Limb (tissue), 2 donors: ENCODE measurements around the gene PPP1CB.
"Not testable (repeated sequence)": the region's sequence is repeated elsewhere in the genome, so short reads cannot be mapped to it uniquely, and the experiment has no call there.

Source experiments
- DNase-seq, 2 donors: peaks; one replicate each; pipeline ENCODE4 v3.0.0-alpha.2; 2016; ENCODE audit errors: extremely low spot score in 2 of 2

PPP1CB gene

DNA sequence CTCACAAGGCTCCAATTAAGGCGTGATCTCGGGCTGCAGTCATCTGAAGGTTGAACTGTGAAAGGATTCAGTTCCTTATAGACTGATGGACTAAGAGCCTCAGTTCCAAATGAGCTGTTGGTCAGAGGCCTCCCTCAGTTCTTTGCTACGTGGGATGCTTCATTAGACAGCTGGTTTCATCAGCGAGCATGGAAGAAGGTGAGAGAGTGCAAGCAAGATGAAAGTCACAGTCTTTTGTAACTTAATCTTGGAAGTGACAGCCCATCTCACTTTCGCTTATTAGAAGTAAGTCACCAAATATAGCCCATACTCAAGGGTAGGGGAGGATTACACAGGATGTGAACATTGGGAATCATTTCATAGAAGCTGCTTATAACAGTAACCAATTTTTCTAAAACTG, 26.8 kb downstream of the PPP1CB start:
- no peak for DNase-seq

DNA sequence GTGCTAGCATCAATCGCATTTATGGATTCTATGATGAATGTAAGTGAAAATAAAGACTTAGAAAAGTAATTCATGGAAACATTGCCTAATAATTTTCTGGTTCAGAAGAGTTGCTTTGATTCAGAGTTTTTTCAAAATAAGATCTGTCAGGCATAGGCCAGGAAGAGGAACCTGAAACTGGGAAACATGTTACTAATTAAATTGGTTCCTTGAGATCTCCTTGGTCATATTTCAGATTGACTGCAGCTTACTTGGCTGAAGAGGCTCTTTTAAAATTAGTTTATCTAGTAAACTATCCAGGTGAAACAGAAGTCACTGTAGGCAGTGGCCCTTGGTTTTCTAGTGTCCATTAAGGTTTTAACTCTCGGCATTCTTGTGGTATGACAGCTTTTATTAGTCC, 27.4 kb downstream of the PPP1CB start:
- DNase-seq: no peak

DNA sequence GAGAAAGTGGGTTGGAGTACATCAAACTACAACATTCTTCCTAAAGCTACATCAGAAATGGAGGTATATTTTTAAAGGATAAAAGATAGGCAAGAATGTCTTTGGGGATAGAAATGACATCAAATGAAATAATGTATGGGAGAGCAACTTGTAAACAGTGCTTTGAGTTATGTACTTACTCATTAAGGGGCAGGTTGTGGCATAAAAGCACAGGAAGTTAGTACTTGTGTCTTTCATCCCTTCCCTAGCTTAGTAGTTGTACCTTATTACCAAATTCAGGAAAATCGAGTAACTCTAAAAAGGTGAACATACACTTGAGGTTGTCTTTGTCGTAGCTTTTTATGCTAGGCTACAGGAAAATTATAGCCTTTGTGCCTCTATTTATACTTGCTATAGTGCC, 28.9 kb downstream of the PPP1CB start:
- DNase-seq: no peak

DNA sequence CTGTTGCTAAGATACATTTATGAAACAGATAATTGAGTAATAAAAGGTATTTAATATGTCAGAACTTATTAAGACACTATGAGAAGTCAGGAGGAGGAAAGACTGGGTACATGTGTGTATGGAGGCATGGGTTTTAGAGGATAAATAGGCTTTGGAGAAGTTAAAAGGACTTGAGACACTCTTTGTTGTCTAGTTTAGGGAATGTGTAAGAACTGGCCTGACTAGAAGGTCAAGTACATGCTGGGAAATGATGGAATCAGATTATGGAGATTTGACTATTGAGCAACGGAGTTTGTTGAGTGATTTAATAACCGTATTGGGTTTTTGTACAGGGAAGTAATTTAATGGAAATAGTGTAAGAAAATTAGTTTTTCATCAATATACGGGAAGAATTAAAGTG, 30.8 kb downstream of the PPP1CB start:
- no peak for DNase-seq

DNA sequence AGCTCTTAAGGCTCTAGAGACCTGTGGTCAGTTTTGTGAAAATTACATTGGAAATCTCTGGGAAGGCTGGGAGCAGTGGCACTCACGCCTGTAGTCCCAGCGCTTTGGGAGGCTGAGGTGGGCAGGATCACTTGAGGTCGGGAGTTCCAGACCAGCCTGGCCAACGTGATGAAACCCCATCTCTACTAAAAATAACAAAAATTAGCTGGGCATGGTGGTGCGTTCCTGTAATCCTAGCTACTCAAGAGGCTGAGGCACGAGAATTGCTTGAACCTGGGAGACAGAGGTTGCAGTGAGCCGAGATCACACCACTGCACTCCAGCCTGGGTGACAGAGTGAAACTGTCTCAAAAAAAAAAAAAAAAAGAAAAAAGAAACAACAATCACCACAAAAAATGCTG, 32.9 kb downstream of the PPP1CB start:
- not testable (repeated sequence) for DNase-seq

DNA sequence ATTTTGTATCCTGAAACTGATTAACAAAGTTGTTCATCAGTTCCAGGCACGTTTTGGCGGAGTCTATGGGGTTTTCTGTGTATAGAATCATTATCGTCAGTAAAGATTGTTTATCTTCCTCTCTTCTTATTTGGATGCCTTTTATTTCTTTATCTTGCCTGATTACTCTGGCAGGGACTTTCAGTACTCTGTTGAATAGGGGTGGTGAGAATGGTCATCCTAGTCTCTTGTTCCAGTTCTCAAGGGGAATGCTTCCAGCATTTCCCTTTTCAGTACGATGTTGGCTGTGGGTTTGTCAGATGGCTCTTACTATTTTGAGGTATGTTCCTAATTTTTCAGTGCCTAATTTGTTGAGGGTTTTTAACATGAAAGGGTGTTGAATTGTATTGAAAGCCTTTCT, 45.0 kb downstream of the PPP1CB start:
- DNase-seq: no peak

DNA sequence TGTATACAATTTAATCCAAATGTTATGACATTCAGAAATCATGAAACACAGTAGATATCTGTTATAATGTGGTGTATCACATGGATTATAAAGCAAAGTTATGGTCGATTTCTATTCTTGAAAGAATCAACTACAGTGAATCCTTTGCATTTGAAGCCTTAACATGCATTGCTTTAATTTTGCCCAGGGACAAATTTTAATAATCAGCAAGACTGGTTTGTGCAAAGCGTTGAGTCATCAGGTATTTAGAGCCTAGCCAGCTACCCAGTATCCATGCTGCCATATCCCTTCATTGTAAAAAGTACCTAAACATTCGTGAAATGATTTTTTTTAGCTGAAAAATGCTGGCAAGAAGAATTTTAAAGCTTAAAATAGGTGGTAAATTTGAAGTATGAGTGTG, 50.1 kb downstream of the PPP1CB start:
- no peak for DNase-seq

DNA sequence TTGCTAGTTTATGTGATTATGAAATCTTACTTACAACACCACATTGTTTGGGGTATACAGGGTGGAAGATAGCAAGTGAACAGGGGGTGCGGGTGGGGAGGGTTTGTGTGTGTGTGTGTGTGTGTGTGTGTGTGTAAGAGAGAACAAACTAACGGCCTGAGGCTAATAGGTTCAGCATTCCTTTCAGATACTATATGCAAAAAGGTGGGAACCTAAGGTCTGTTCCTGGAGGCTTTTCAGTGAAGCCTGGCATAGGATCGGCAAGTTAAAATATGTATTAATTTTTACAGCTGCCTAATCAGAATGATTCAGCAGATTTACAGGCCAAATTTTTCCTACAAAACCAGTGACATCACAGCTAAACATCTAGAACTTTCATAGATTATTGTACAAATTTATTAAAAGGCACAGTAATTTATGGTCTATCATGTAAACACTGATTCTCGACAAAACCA, 51.4 kb downstream of the PPP1CB start:
- no peak for DNase-seq

DNA sequence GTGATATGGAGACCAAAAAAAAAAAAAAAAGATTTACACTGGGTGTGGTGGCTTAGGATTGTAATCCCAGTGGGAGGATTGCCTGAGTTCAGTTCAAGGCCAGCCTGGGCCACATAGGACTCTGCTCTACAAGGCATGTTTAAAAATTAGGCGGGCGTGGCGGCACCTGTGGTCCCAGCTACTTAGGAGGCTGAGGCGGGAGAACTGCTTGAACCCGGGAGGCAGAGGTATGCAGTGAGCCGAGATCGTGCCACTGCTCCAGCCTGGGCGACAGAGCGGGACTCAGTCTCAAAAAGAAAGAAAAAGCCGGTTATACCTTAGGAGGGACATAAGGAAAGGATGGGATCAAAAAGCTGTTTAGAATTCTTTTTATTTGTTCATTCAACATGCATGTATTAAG, 58.3 kb downstream of the PPP1CB start:
- DNase-seq: no peak

DNA sequence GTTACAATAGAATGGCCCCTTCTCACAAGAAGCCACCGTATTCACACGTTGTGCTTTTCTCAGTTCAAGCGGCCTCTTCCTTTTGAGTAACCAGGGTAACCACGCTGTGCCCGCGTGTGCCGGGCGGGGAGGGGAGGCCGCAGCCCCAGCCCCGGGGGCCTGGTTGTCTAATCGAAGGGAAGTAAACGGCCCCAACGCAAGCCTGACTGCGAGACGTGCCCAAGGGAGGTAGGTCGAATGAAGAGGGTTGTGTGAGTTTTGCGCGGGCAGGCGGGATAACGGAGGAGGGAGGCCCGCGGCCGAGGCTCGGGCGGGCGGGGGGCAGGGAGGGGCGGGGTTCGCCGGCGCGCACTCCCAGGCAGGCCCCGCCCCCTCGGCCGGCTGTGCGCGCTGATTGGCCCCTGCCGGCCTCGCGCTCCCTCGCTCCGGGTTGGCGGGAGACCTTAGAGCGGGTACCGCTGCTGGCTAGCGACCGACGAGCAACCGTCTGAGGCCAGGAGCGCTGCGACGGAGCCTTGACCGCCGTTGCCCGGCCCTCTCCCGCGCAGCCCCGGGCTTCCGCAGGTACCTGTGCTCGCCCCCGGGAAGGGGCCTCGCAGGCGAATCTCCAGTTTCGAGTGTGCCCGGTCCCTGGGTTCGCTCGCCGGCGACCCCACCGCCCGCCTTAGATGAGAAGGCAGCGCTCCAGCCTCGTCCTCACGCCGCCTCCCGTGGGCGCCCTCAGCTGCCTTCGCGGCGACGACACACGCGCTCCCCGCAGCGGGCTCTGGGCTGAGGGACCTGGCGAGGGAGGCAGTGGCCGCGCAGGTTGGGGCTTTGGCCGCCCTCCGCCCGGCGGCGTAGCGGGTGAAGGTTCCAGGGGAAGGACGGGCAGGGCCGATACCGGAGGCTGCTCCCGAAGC, 59.0 kb downstream of the PPP1CB start, which contains the start of gene SPDYA:
Gene SPDYA, plus strand, starts transcription at position 451 of the 902 bp plus-strand sequence. CDS start 5,181 bp downstream, outside the sequence.
- DNase-seq: peak; percentile 51 to 85

DNA sequence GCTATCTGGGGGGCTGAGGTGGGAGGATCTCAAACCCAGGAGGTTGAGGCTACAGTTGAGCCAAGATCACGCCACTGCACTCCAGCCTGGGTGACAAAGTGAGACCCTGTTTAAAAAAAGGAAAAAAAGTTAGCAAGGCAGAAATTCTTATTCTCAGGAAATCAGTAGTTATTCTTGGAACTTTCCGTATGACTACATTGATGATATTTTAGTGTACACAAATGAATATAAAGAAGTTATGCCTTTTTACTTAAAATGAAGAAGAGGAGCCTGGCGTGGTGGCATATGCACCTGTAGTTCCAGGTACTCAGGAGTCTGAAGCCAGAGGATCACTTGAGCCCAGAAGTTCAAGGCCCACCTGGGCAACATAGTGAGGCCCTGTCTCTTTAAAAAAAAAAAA, 66.4 kb downstream of the PPP1CB start:
- DNase-seq: no peak

DNA sequence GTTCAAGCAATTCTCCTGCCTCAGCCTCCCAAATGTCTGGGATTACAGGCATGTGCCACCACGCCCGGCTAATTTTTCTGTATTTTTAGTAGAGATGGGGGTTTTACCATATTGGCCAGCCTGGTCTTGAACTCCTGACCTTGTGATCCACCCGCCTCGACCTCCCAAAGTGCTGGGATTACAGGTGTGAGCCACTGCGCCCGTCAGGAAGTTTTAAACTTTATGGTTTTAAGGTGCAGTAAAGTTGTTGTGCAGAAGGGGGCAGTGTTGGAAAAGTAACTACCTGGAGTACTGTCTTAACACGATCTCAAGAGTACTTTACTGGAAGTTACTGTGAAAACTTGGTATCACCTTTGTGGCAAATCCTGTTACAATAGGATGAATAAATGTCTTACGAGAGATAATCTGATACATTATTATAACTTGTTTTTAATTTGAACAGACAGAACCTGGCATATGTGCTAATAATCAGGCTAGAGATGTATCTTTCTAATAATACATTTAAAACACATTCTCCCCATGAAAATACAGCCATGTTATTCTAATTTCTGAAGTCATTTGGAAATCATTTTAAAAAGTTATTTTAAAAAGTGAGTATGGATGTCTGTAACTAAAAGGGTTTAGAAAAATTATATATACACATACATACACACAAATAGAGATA, 69.8 kb downstream of the PPP1CB start:
- DNase-seq: peak; percentile 42 to 51

DNA sequence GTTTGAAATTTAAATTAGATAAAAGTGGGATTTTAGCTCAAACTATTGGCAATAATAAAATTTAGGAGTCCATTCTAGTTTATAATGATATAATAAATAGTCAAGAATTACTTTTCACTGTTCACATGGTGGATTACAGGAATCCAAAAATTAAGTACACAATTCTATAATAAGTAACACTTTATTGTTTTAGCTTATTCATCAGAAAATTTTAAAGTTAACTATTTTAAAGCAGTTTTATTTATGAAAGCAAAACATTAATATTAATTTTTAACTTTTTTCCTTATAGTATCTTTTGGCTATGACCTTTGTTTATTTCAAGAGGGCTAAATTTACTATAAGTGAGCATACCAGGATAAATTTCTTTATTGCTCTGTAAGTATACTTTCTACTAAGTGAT, 70.4 kb downstream of the PPP1CB start:
- no peak for DNase-seq

DNA sequence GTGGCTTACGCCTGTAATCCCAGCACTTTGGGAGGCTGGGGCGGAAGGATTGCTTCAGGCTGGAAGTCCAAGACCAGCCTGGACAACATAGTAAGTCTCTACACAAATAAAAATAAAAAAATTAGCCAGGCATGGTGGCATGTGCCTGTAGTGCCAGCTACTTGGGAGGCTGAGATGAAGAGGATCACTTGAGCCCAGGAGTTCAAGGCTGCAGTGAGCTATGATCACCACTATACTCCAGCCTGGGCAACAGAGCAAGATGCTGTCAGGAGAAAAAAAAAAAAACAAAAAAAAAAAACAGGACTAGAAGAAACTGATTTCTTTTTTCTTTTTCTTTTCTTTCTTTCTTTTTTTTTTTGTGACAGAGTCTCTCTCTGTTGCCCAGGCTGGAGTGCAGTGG, 72.6 kb downstream of the PPP1CB start:
- DNase-seq: no peak

DNA sequence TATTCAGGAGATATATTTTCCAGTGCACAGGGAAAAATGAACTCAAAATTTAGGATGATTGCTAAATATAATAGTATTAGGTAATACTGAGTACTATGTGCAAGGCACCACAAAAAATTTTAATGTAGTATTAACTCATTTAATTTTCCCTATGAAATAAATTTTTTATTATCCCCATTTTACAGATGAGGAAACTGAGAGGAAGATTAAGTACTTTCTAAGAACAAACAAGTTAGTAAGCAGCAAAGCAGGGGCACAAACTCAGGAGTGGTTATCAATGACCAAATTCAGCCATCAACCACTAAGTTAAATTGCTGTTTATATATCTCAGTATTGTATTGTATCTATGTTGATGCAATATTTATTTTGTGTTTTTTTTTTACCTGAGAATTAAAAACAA, 73.2 kb downstream of the PPP1CB start:
- no peak for DNase-seq

DNA sequence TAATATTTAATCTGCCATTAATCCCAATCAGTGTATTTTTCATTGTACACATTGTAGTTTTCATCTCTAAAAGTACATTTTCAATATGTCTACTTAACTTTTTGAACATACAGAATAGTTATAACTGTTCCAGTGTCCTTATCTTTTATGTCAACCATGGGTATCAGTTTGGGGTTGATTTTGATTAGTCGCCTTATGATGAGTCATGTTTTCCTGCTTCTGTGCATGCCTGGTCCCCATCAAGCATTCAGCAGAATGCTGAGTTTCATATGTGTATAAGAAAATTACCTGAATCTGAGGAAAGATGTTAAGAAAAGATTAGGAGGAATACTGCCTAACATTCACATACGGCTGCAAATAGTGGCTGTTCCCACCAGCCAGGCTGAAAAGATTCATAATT, 76.8 kb downstream of the PPP1CB start:
- DNase-seq: no peak

DNA sequence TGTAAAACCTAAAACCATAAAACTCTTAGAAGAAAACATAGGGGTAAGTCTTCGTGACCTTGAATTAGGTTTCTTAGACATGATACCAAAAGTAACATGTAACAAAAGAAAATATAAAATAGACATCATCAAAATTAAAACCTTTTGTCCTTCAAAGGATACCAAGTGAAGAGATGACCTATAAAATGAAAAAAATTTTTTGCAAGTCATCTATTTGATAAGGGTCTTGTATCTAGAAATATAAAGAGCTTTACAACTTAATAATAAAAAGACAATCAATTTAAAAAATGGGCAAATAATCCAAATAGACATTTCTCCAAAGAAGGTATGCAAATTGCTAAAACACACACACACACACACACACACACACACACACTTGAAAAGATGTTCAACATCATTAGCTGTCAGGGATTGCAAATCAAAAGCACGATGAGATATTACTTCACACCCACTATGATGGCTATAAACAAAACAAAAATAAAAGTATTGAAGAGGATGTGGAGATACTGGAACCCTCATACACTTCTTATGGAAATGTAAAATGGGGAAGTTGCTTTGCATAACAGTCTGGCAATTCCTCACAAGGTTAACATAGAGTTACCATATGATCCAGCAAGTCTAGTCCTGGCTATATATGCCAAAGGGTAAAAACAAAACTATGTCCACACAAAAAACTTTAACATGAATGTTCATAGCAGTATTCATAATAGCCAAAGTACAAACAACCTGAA, 82.3 kb downstream of the PPP1CB start:
- no peak for DNase-seq

DNA sequence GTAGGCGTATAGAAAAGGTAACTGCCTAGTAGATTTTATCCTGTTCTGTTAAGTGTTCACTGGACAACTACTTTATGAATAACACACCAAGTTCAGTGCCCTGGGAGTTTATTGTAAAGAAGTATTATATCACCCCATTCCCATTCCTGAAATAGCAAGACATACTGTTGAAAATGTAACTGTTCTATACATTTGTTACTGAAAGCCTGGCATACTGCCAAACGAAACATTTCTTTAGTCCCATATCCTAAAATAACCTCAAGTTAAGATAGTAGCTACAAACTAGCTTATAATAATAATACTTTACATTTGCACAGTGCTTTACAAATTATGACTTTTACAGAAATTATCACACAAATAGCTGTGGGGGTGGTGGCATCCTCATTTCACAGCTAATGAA, 84.2 kb downstream of the PPP1CB start:
- DNase-seq: peak in 1 of 2 donors; percentile 9

DNA sequence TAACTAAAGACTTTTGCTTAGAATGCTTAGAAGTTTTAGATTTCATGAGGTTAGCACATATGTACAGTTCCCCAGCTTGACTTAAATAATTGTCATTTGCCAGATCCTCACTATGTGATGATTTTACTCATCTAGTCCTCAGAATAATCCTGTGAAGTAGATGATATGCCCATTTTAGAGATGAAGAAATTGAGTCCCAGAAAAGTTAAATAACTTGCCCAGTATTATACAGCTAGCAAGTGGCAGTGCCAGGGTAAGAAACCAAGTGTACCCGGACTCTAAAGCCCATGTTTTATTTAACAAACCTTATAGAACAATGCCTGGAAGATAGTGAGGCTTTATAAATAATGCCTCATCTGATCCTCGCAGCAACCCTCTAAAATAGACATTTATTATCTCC, 87.3 kb downstream of the PPP1CB start:
- DNase-seq: no peak

DNA sequence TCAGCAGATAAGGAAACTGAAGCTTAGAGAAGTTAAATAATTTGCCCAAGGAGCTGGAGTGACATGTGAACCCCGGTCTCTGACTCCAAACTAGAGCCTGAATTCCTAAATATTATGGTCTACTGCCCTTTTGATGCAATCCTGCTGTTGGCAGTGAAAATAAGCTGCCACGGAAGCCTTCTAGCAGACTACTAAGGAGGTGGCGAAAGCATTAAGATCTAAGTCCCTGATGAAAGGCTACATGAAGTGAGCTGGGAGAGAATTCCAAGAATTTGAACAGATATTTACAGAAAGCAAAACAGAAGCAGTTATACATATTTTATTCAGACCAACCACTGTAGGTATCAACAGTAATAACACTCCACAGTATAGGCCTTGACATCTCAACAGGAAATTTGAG, 90.4 kb downstream of the PPP1CB start:
- DNase-seq: no peak
